H1 (cell line): Measurements from ENCODE around the gene MYD88. TPM values are rescaled to one million over a fixed set of nuclear protein-coding genes. Genes with fewer than 3 reads are reported as not detected.

ENCODE experiments used
- EP300 ChIP-seq, 2 experiments: IDR thresholded peaks; 1 replicate in 1 of 2; 2 replicates in 1 of 2; pipeline ENCODE4 v1.6.1; 2011 to 2012; ENCODE audit warnings: low read depth in 2 of 2, low read length in 2 of 2, mild to moderate bottlenecking in 2 of 2, borderline replicate concordance in 1 of 2, inconsistent platforms in 1 of 2, moderate library complexity in 1 of 2
- POLR2AphosphoS5 ChIP-seq: IDR thresholded peaks from 2 replicates; pipeline ENCODE4 v1.6.1; 2011; ENCODE audit warnings: low read depth, low read length
- polyA plus RNA-seq, 7 experiments: library from polyadenylated mRNA; depleted of rRNA in 3 of 7; stranded (reverse) in 5 of 7; unstranded in 2 of 7; fragments of >200 nt in 5 of 7; fragments of 200-250 nt in 2 of 7; gene quantifications; 1 replicate in 5 of 7; 2 replicates in 1 of 7; 4 replicates in 1 of 7; pipeline versions ENCODE4 v1.2.1 to v1.2.3, GENCODE V29; 2011 to 2013; ENCODE audit warnings: missing spikeins in 2 of 7, mixed read lengths in 2 of 7
- total RNA-seq: library from RNA; stranded (reverse); fragmentation: NEBNext Ultra II Directional; extraction: Animal tissue kit (Norgen Biotek cat#: 25700); gene quantifications from 2 replicates; pipeline ENCODE4 v1.2.1, GENCODE V29; 2021

MYD88 gene
- total and polyA plus RNA-seq, 2 of the 8 experiments (the other 6 are each of a cell fraction or from before 2014, with no cell fraction given) = 22.1 to 22.5 TPM

DNA sequence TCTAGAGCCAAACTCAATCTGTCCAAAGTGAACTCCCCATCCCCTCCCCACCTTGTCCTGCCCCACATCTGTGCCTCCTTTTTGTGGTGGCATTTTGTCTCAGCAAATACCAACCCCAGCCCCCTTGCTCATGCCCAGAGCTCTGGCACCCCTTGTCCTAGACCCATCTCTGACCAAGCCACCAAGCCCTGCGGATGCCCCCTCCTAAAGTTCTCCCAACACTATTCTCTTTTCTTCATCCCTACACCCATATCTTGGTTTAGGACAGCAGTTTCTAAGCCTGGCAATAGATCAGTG lies 19.3 kb upstream of the MYD88 start (continued):
- TF ChIP-seq EP300 (IDR thresholded peaks at IDR 0.05; ENCODE audit: borderline replicate concordance in 1 of 2, low read depth in 2 of 2, low read length in 2 of 2) = no peak
- TF ChIP-seq POLR2AphosphoS5 = no peak
